ENCODE results near the gene FRMD8. TPM values are rescaled to one million over a fixed set of nuclear protein-coding genes. Genes with fewer than 3 reads are reported as not detected.

Gene FRMD8
- total and polyA plus RNA-seq, 2 of the 4 experiments (the other 2 are of a cell fraction) = 11.3 to 19.8 TPM

DNA sequence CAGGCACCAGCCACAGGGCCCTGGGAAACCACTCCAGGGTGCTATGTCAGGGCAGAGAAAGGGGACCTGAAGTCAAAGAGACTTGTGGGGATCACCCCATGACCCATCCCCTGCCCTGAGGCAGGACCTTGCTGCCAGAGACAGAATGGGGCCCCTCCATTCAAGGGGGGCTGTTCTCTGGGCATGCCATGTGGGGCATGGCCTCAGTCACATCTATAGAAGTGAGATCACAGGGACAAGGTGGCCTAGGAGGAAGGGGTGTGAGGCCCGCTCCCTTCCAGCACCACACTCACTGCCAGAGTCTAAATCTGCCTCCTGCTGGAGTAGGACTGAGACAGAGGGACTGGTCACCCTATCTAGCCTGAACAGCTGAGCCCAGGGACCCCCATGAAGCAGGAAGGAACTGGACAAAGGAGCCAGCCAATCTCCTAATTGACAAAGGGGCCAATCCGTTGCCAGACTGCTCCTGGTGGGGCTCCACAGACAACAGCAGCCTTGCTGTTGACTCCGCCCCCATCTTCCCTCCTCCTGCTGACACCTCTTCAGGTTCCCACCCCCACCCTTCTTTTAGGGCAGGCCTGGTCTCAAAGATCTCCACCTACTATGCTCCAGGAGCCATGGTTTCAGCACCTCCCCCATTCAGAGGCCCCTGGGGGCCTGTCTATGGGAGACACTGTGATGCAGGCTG, 62.1 kb downstream of the FRMD8 start:
- 33% methylated on average over 1 of the region's 3 CpGs; no CpG with 5 or more reads in 1 of the 2 experiments for WGBS, 2 experiments (ENCODE audit: extremely low coverage in 2 of 2, insufficient read length in 1 of 2)
- no peak overlapping the region for H3K56ac ChIP-seq (ENCODE audit: extremely low read depth, insufficient read depth, low read length)
- ATAC-seq (ENCODE audit: low read depth) (peak; percentile 4), DNase-seq (peak; percentile 64)
- H2BK120ac ChIP-seq (ENCODE audit: low read depth, low read length) = no peak overlapping the region
- in situ Hi-C loops (cut with MboI; ENCODE audit: low sequenced_read_pairs) = no loop called here
- no peak overlapping the region for H3K9ac ChIP-seq (ENCODE audit: low read depth, low read length)
- ChIA-PET CTCF (no interaction called here), POLR2A (ENCODE audit: unreplicated experiment) (interaction anchor here (2.5 kb wide), 1 partner anchor 50 kb away, joined by 27 read pairs; the partner anchor contains the start of gene MALAT1)
- H2BK15ac ChIP-seq (ENCODE audit: low read depth, low read length) = no peak overlapping the region
- no peak overlapping the region for H2AFZ ChIP-seq (replicated peaks; ENCODE audit: low read length, poor library complexity)
- intact Hi-C loops (cut with micrococcal nuclease) = loop anchor here (2.0 kb wide), 1 partner anchor 50 kb away; the partner anchor contains the start of gene MALAT1
- no peak overlapping the region; the same call in 1 of the 2 replicates for H3K27ac ChIP-seq (ENCODE audit: insufficient read depth, low read length)
- H3K27me3 ChIP-seq (ENCODE audit: control insufficient read depth, insufficient read depth, low read length) = no peaks in the 10 kb centered on the region
- no peak overlapping the region for H3K4me3 ChIP-seq (ENCODE audit: insufficient read depth, low read depth, low read length)
- peaks cover 7% of the 10 kb centered on the region; the same call in 1 of the 2 replicates for H3K4me1 ChIP-seq (ENCODE audit: control insufficient read depth, insufficient read depth, low read length)
- H2BK5ac ChIP-seq (ENCODE audit: low read depth, low read length, poor library complexity, severe bottlenecking) = no peak overlapping the region
- H3K36me3 ChIP-seq (ENCODE audit: control insufficient read depth, insufficient read depth, low read length) = peaks cover 27% of the 10 kb centered on the region; the same call in 1 of the 2 replicates
- no peak overlapping the region for H4K5ac ChIP-seq (ENCODE audit: low read depth, low read length)
- no peak overlapping the region for H3K4me2 ChIP-seq (ENCODE audit: low read depth, low read length)
- no peak overlapping the region for H3K4ac ChIP-seq (ENCODE audit: low read depth, low read length)
- no peaks in the 10 kb centered on the region for H3K9me3 ChIP-seq (ENCODE audit: control insufficient read depth, insufficient read depth, low read length)
- H4K91ac ChIP-seq (ENCODE audit: insufficient read depth, low read depth, low read length) = no peak overlapping the region
- H4K20me1 ChIP-seq (ENCODE audit: insufficient read depth, low read length) = peaks cover 67% of the 10 kb centered on the region
- no peak overlapping the region for H2AK5ac ChIP-seq (ENCODE audit: low read depth, low read length)
- H3K18ac ChIP-seq (ENCODE audit: low read depth, low read length) = no peak overlapping the region
- H2BK20ac ChIP-seq (ENCODE audit: low read depth, low read length) = no peak overlapping the region
- no peak overlapping the region for H3K14ac ChIP-seq (replicated peaks; ENCODE audit: low read depth, low read length)
- H3K79me1 ChIP-seq (ENCODE audit: low read depth in 1 of 2, low read length in 2 of 2) = peaks cover 4 to 40% of the 10 kb centered on the region in 2 experiments
- H3K23ac ChIP-seq (ENCODE audit: low read depth, low read length) = no peak overlapping the region
- H4K8ac ChIP-seq (ENCODE audit: low read depth in 2 of 2, low read length in 2 of 2) = no peak overlapping the region
- BruUV-seq (replicated peaks) = no TSS peak
- dilution Hi-C loops (cut with HindIII; ENCODE audit: low sequenced_read_pairs, unreplicated experiment) = no loop called here
- H3K9me1 ChIP-seq (ENCODE audit: insufficient read depth, low read length) = peaks cover 9% of the 10 kb centered on the region; the same call in 1 of the 2 replicates
- H2AK9ac ChIP-seq (replicated peaks; ENCODE audit: low read depth, low read length, poor library complexity) = no peak overlapping the region
- TF ChIP-seq SMC3 (IDR thresholded peaks at IDR 0.05; ENCODE audit: low read depth, low read length) (no peak; the same call in 1 of the 2 replicates), NFE2L2 (IDR thresholded peaks at IDR 0.05; ENCODE audit: low read depth, low read length) (no peak; the same call in 1 of the 2 replicates), RCOR1 (IDR thresholded peaks at IDR 0.05; ENCODE audit: insufficient replicate concordance, low read length) (no peak), CHD1 (IDR thresholded peaks at IDR 0.05; ENCODE audit: low read depth, low read length) (0 out of 2 replicates have a peak, but pooled peaks have one; percentile 73), USF2 (IDR thresholded peaks at IDR 0.05; ENCODE audit: low read depth, low read length) (no peak), MAFK (IDR thresholded peaks at IDR 0.05; ENCODE audit: low read depth, low read length) (no peak), FOS (IDR thresholded peaks at IDR 0.05; ENCODE audit: low read depth, low read length) (no peak), BHLHE40 (IDR thresholded peaks at IDR 0.05; ENCODE audit: low read depth, low read length) (no peak), CTCF (conservative IDR thresholded peaks at IDR 0.05; ENCODE audit: low read depth, low read length) (no peak), CEBPB (IDR thresholded peaks at IDR 0.05; ENCODE audit: low read depth, low read length) (no peak), RFX5 (IDR thresholded peaks at IDR 0.05; ENCODE audit: low read depth, low read length) (no peak), MXI1 (IDR thresholded peaks at IDR 0.05; ENCODE audit: borderline replicate concordance, low read depth, low read length) (no peak), MAZ (IDR thresholded peaks at IDR 0.05; ENCODE audit: borderline replicate concordance, low read depth, low read length) (no peak)
- TF ChIP-seq, protein P1, sequence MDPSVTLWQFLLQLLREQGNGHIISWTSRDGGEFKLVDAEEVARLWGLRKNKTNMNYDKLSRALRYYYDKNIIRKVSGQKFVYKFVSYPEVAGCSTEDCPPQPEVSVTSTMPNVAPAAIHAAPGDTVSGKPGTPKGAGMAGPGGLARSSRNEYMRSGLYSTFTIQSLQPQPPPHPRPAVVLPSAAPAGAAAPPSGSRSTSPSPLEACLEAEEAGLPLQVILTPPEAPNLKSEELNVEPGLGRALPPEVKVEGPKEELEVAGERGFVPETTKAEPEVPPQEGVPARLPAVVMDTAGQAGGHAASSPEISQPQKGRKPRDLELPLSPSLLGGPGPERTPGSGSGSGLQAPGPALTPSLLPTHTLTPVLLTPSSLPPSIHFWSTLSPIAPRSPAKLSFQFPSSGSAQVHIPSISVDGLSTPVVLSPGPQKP (IDR thresholded peaks at IDR 0.05; ENCODE audit: borderline replicate concordance, low read depth, low read length) = no peak

Measured in IMR-90 (cell line).